B cell (primary cell): ENCODE measurements around the gene SLC24A3.

Experiments
- EZH2 ChIP-seq: IDR thresholded peaks from 2 replicates; pipeline ENCODE4 v1.6.1; 2012; ENCODE audit warnings: borderline replicate concordance, low read depth, mild to moderate bottlenecking, moderate library complexity, low read length; ENCODE audit not compliant: insufficient read depth, poor library complexity, severe bottlenecking
- TF ChIP-seq, protein P1 (sequence below): fragments of 200-600 bp; IDR thresholded peaks from one replicate; pipeline ENCODE4 v1.8.0; 2022; ENCODE audit warnings: antibody characterized with exemption, mild to moderate bottlenecking

GRCh38 chr20:19557291-19557690, 344.8 kb downstream of the SLC24A3 start:
- TF ChIP-seq, protein P1, sequence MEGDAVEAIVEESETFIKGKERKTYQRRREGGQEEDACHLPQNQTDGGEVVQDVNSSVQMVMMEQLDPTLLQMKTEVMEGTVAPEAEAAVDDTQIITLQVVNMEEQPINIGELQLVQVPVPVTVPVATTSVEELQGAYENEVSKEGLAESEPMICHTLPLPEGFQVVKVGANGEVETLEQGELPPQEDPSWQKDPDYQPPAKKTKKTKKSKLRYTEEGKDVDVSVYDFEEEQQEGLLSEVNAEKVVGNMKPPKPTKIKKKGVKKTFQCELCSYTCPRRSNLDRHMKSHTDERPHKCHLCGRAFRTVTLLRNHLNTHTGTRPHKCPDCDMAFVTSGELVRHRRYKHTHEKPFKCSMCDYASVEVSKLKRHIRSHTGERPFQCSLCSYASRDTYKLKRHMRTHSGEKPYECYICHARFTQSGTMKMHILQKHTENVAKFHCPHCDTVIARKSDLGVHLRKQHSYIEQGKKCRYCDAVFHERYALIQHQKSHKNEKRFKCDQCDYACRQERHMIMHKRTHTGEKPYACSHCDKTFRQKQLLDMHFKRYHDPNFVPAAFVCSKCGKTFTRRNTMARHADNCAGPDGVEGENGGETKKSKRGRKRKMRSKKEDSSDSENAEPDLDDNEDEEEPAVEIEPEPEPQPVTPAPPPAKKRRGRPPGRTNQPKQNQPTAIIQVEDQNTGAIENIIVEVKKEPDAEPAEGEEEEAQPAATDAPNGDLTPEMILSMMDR = no peak
- TF ChIP-seq EZH2 = no peak
